Activated naive CD4-positive, alpha-beta T cell treated with anti-CD3 and anti-CD28 coated beads, Interleukin-2, amount 50 U/mL, for 24 hours (primary cell): ENCODE results near the gene HLTF.
"Not testable (repeated sequence)": the region's sequence is repeated elsewhere in the genome, so short reads cannot be mapped to it uniquely, and the experiment has no call there.

Experiments used
- H3K27ac Mint-ChIP-seq: one replicate; pipeline ENCODE4 v1.8.0; 2021; ENCODE audit warnings: mild to moderate bottlenecking, mixed read lengths
- H3K27me3 Mint-ChIP-seq: one replicate; pipeline ENCODE4 v1.8.0; 2021; ENCODE audit warnings: mixed read lengths
- H3K36me3 Mint-ChIP-seq: one replicate; pipeline ENCODE4 v1.8.0; 2021; ENCODE audit warnings: mixed read lengths
- H3K4me1 Mint-ChIP-seq: one replicate; pipeline ENCODE4 v1.8.0; 2021; ENCODE audit warnings: mixed read lengths
- H3K4me3 Mint-ChIP-seq: one replicate; pipeline ENCODE4 v1.8.0; 2021; ENCODE audit warnings: mild to moderate bottlenecking, mixed read lengths
- H3K9me3 Mint-ChIP-seq: one replicate; pipeline ENCODE4 v1.8.0; 2021; ENCODE audit warnings: mixed read lengths

Gene HLTF

DNA sequence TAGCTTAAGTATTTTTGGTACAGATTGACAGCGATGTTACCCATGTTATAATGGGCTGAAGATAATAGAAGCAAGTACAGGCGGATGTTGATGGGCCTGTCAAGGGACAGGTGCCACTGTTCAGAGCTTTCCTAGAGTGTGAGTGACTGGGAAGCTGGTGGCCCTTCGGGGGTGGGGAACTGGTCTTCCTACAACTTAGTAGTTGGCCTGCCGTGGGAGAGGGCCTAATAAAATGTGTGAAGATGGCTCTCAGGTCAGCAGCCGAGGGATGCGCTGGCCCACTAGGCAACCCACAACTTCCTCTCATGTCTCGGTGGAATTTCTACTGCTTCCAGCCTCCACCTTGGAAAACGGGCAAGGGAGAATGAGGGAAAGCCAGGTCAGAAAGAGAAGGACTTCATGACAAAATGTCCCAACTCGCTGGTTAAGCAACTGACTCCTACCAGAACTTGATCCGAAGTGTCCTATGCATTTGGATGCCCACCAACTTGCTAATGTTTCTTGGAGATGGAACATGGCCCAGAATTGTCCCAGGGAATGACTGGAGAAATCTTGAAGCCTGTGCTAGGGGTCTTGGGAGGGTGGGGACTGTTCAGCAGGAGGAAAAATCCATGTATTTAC is 93.6 kb downstream of the HLTF start:
- Mint-ChIP-seq H3K27me3 (no peaks in the 10 kb centered on the region), H3K4me1 (peaks cover 32% of the 10 kb centered on the region), H3K36me3 (peaks cover 3% of the 10 kb centered on the region), H3K27ac (peak overlapping the region; percentile 93), H3K9me3 (no peaks in the 10 kb centered on the region), H3K4me3 (peak overlapping the region; percentile 91)

- Mint-ChIP-seq H3K27me3 (no peaks in the 10 kb centered on the region), H3K9me3 (no peaks in the 10 kb centered on the region), H3K4me3 (peak overlapping the region; percentile 91), H3K4me1 (peaks cover 30% of the 10 kb centered on the region), H3K36me3 (peaks cover 3% of the 10 kb centered on the region), H3K27ac (peak overlapping the region; percentile 93)
These were observed 94.2 kb downstream of the HLTF start for GRCh38 chr3:148992027-148992634.

DNA sequence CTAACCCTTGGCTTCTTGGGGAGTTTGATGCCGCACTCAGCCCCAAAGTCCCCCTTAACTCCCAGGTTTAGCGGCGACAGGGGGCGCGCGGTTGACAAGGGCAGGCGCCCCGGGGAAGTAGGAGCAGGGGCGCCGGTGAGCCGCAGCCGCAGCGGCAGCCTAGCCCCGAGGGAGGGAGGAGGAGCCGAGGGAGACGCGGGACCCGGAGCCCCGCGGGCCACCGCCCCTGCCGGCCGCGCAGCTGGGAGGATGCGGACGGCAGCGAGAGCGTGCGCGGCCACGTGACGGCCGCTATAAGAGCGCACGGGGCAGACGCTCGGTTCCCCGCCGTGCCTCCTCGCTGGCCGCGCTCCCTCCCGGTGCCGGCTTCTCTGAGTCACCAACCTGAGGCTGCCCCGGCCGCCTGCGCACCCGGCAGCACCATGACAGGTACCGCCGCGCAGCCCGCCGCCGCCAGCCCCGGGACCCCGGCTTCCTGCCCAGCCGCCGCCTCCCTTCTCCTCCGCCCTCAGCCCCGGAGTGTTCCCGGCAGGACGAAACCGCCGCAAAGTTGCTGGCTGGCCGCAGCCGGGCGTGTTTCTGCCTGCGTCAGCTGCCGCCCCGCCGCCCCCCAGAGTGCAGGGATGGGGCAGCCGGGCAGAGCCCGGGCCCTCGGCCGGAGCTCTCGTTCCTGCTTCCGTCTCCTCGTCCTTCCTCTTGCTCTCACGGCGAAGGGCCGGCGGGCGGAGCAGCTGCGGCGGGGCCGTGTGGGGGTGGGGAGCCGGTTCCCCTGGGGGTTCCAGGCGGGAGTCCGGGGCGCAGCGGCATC is 94.9 kb downstream of the HLTF start, which contains the start of gene GYG1:
Gene GYG1 (plus strand): TSS at position 322 of the 808 bp plus-strand sequence. CDS start 101 bp downstream, at position 423.
- Mint-ChIP-seq H3K27me3 (no peaks in the 10 kb centered on the region), H3K4me1 (peaks cover 24% of the 10 kb centered on the region), H3K9me3 (no peaks in the 10 kb centered on the region), H3K4me3 (peak within 1 kb of the TSS; percentile 91), H3K36me3 (peaks cover 3% of the 10 kb centered on the region), H3K27ac (peak within 1 kb of the TSS; percentile 93)

GRCh38 chr3:148990236-148990635 is 96.1 kb downstream of the HLTF start:
- H3K4me3 Mint-ChIP-seq: peak overlapping the region; percentile 84
- H3K9me3 Mint-ChIP-seq: no peaks in the 10 kb centered on the region
- no peaks in the 10 kb centered on the region for H3K27me3 Mint-ChIP-seq
- peaks cover 24% of the 10 kb centered on the region for H3K4me1 Mint-ChIP-seq
- H3K36me3 Mint-ChIP-seq: no peaks in the 10 kb centered on the region
- no peak overlapping the region for H3K27ac Mint-ChIP-seq

DNA sequence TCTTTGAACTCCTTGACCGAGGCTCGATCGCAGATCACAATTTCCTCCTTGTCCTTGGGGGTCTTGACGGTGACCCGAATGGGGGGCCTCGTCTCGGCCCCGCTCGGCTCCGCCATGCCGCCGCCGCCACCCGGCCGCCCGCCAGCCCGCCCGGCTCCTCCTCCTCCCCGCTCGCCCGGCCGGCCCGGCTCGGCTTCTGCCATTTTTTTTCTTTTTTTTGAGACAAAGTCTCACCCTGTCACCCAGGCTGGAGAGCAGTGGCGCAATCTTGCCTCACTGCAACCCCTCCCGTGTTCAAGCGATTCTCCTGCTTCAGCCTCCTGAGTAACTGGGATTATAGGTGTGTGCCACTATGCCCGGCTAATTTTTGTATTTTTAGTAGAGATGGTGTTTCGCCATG is 98.8 kb downstream of the HLTF start:
- not testable (repeated sequence) for H3K36me3 Mint-ChIP-seq, H3K9me3 Mint-ChIP-seq, H3K27ac Mint-ChIP-seq, H3K27me3 Mint-ChIP-seq, H3K4me3 Mint-ChIP-seq
- H3K4me1 Mint-ChIP-seq: peaks cover 12% of the 10 kb centered on the region

- H3K4me1 Mint-ChIP-seq: no peaks in the 10 kb centered on the region
- no peaks in the 10 kb centered on the region for H3K27me3 Mint-ChIP-seq
- no peak overlapping the region for H3K4me3 Mint-ChIP-seq
- no peak overlapping the region for H3K27ac Mint-ChIP-seq
- no peaks in the 10 kb centered on the region for H3K9me3 Mint-ChIP-seq
- no peaks in the 10 kb centered on the region for H3K36me3 Mint-ChIP-seq
These were observed 105.1 kb downstream of the HLTF start for GRCh38 chr3:148981273-148981672.
